Endothelial cell of umbilical vein (primary cell): ENCODE data around the gene STOML1. TPM values are rescaled to one million over a fixed set of nuclear protein-coding genes. Genes with fewer than 3 reads are reported as not detected.

Experiments used
- BruUV-seq: library from RNA; stranded (reverse); fragments of 400-500 nt; replicated peaks from 2 replicates; lab custom pipeline; 2021; lab: Mats Ljungman, UMichigan
- CTCF ChIA-PET: fragments of 300-600, 350-600 bp; sonication (Branson Sonifier 250); formaldehyde crosslinking; loops from one replicate; lab custom pipeline; 2021; ENCODE audit warnings: antibody characterized with exemption, inconsistent platforms; lab: Charles Lee
- POLR2A ChIA-PET: fragments of 300-600, 350-600 bp; sonication (Branson Sonifier 250); formaldehyde crosslinking; loops from one replicate; lab custom pipeline; 2021; ENCODE audit warnings: antibody characterized with exemption, inconsistent platforms; lab: Charles Lee
- DNase-seq: peaks from one replicate; pipeline ENCODE4 v3.0.0-alpha.2; 2011; ENCODE audit warnings: low read depth, low spot score
- FAIRE-seq: peaks from 2 replicates; lab custom pipeline; 2011; peaks lifted over from hg19 to GRCh38; lab: Jason Lieb, UNC
- H2AFZ ChIP-seq: 2 replicates; pipeline ENCODE4 v1.6.0; 2012; ENCODE audit warnings: low read depth, low read length, control low read depth, inconsistent platforms
- H3K27ac ChIP-seq: 2 replicates; pipeline ENCODE4 v1.5.1; 2011; ENCODE audit warnings: low read depth, mild to moderate bottlenecking, control low read depth, low read length, moderate library complexity; ENCODE audit not compliant: insufficient read depth
- H3K27me3 ChIP-seq, 2 experiments: 2 replicates each; pipeline versions ENCODE4 v1.6.0 to v1.6.1; 2011; ENCODE audit warnings: low read length in 2 of 2, mixed read lengths in 1 of 2; ENCODE audit not compliant: control insufficient read depth in 2 of 2, insufficient read depth in 2 of 2
- H3K36me3 ChIP-seq, 2 experiments: 2 replicates in 1 of 2; 3 replicates in 1 of 2; pipeline ENCODE4 v1.5.1; 2011; ENCODE audit warnings: low read length in 2 of 2, mild to moderate bottlenecking in 1 of 2, moderate library complexity in 1 of 2; ENCODE audit not compliant: control insufficient read depth in 2 of 2, insufficient read depth in 2 of 2; ENCODE audit errors: extremely low read depth in 1 of 2
- H3K4me1 ChIP-seq: 3 replicates; pipeline ENCODE4 v1.5.1; 2011; ENCODE audit warnings: mild to moderate bottlenecking, low read length; ENCODE audit not compliant: control insufficient read depth, insufficient read depth; ENCODE audit errors: extremely low read depth
- H3K4me2 ChIP-seq: 2 replicates; pipeline ENCODE4 v1.6.1; 2011; ENCODE audit warnings: low read length, control low read depth, mixed read lengths; ENCODE audit not compliant: insufficient read depth
- H3K4me3 ChIP-seq, 3 experiments: fragments of 200-600 bp in 1 of 3; sonication (generic), shearing (Covaris generic) in 1 of 3; replicated peaks in 1 of 3; 2 replicates each; pipeline ENCODE4 v1.5.1; 2011 to 2016; ENCODE audit warnings: control low read depth in 3 of 3, low read length in 3 of 3, mild to moderate bottlenecking in 2 of 3, inconsistent platforms in 1 of 3, low read depth in 1 of 3, moderate library complexity in 1 of 3; ENCODE audit not compliant: insufficient read depth in 1 of 3
- H3K79me2 ChIP-seq: 2 replicates; pipeline ENCODE4 v1.6.0; 2012; ENCODE audit warnings: low read length, inconsistent platforms; ENCODE audit not compliant: control insufficient read depth, insufficient read depth
- H3K9ac ChIP-seq: replicated peaks from 2 replicates; pipeline ENCODE3; 2011; ENCODE audit warnings: low read length, control low read depth; ENCODE audit not compliant: insufficient read depth; ENCODE audit errors: extremely low read depth
- H3K9me1 ChIP-seq: replicated peaks from 3 replicates; pipeline ENCODE4 v1.6.0; 2011; ENCODE audit warnings: mild to moderate bottlenecking, low read length; ENCODE audit not compliant: control insufficient read depth, insufficient read depth; ENCODE audit errors: extremely low read depth
- H3K9me3 ChIP-seq: replicated peaks from 2 replicates; pipeline ENCODE4 v1.5.1; 2012; ENCODE audit warnings: low read length, inconsistent platforms; ENCODE audit not compliant: control insufficient read depth, insufficient read depth
- H4K20me1 ChIP-seq: replicated peaks from 2 replicates; pipeline ENCODE3; 2011; ENCODE audit warnings: mild to moderate bottlenecking, low read length; ENCODE audit not compliant: control insufficient read depth, insufficient read depth; ENCODE audit errors: extremely low read depth
- CTCF ChIP-seq, 2 donors: IDR thresholded peaks; 1 replicate in 1 of 2; 2 replicates in 1 of 2; pipeline ENCODE4 v1.5.1; 2011; ENCODE audit warnings: low read length in 2 of 2, mild to moderate bottlenecking in 2 of 2, moderate library complexity in 2 of 2, control low read depth in 1 of 2, inconsistent platforms in 1 of 2, low read depth in 1 of 2; ENCODE audit not compliant: insufficient read depth in 1 of 2; ENCODE audit errors: extremely low read depth in 1 of 2
- EZH2 ChIP-seq: IDR thresholded peaks from 2 replicates; pipeline ENCODE4 v1.6.1; 2012; ENCODE audit warnings: borderline replicate concordance, low read depth, mild to moderate bottlenecking, moderate library complexity, low read length, inconsistent platforms; ENCODE audit not compliant: severe bottlenecking
- FOS ChIP-seq: IDR thresholded peaks from 2 replicates; pipeline ENCODE4 v1.6.1; 2011; ENCODE audit warnings: mild to moderate bottlenecking, low read length, moderate library complexity, borderline replicate concordance; ENCODE audit not compliant: insufficient read depth
- GATA2 ChIP-seq: IDR thresholded peaks from 2 replicates; pipeline ENCODE4 v1.7.0; 2011; ENCODE audit warnings: low read depth, mild to moderate bottlenecking, moderate library complexity, mixed read lengths, low read length; ENCODE audit not compliant: insufficient read length, insufficient read depth
- JUN ChIP-seq: IDR thresholded peaks from 2 replicates; pipeline ENCODE4 v1.6.1; 2011; ENCODE audit warnings: borderline replicate concordance, low read depth; ENCODE audit not compliant: insufficient read length, insufficient read depth
- MAX ChIP-seq: IDR thresholded peaks from 2 replicates; pipeline ENCODE4 v1.6.1; 2011; ENCODE audit not compliant: insufficient read depth, insufficient read length
- MYC ChIP-seq: IDR thresholded peaks from one replicate; pipeline ENCODE4 v1.6.1; 2011; ENCODE audit warnings: mild to moderate bottlenecking, low read depth, low read length
- POLR2A ChIP-seq: IDR thresholded peaks from 2 replicates; pipeline ENCODE4 v1.6.1; 2012; ENCODE audit warnings: low read depth, mild to moderate bottlenecking, control low read depth, low read length
- POLR2AphosphoS5 ChIP-seq: IDR thresholded peaks from 2 replicates; pipeline ENCODE4 v1.6.1; 2012; ENCODE audit warnings: low read depth, mild to moderate bottlenecking, control low read depth, low read length, moderate library complexity; ENCODE audit not compliant: insufficient read depth
- dilution Hi-C: fragments of 300-500 bp; cut with MboI; formaldehyde crosslinking; loops from one replicate; pipeline ENCODE4 v1.15.0; 2019; ENCODE audit warnings: low sequenced_read_pairs; ENCODE audit not compliant: extremely low pct_ligation_motif_present
- intact Hi-C: fragments of 100-400 bp; cut with micrococcal nuclease; formaldehyde crosslinking; loops from one replicate; pipeline ENCODE4 v1.10.0; 2022
- polyA plus RNA-seq, 4 experiments: library from polyadenylated mRNA; depleted of rRNA in 3 of 4; stranded (reverse) in 3 of 4; unstranded in 1 of 4; fragments of >200 nt; gene quantifications; 2 replicates each; pipeline versions ENCODE4 v1.2.1 to v1.2.3, GENCODE V29; 2011 to 2012; ENCODE audit warnings: missing spikeins in 1 of 4
- total RNA-seq: library from RNA; stranded (reverse); gene quantifications from 2 replicates; pipeline ENCODE4 v1.2.3, GENCODE V29; 2021

The STOML1 gene
- total and polyA plus RNA-seq, 2 donors (not counting 3 experiments of a cell fraction or from before 2014, with no cell fraction given) = 12.9 to 15.4 TPM

- TF ChIP-seq MAX (no peak), POLR2A (no peak), POLR2AphosphoS5 (no peak), EZH2 (no peak)
- BruUV-seq = no TSS peak
- Histone ChIP-seq H3K9me3 (no peaks in the 10 kb centered on the region), H3K27me3 (no peaks in the 10 kb centered on the region), H4K20me1 (no peaks in the 10 kb centered on the region), H3K79me2 (no peaks in the 10 kb centered on the region), H3K36me3 (peaks cover 8 to 35% of the 10 kb centered on the region in 2 experiments), H3K9me1 (no peaks in the 10 kb centered on the region), H3K4me2 (no peak overlapping the region), H3K9ac (no peak overlapping the region), H3K27ac (no peak overlapping the region), H2AFZ (no peak overlapping the region), H3K4me3 (no peak overlapping the region), H3K4me1 (no peaks in the 10 kb centered on the region)
- DNase-seq (no peak), FAIRE-seq (no peak)
- ChIA-PET POLR2A (no interaction called here), CTCF (interaction anchor here (1.3 to 3.8 kb wide), 6 partner anchors 14 to 83 kb away, joined by 3 to 53 read pairs (median 4); partner anchors contain the start of gene PML)
- dilution Hi-C loops (no loop called here), intact Hi-C loops (no loop called here)
These were observed 42.2 kb upstream of the STOML1 start for GRCh38 chr15:74034206-74034755.

DNA sequence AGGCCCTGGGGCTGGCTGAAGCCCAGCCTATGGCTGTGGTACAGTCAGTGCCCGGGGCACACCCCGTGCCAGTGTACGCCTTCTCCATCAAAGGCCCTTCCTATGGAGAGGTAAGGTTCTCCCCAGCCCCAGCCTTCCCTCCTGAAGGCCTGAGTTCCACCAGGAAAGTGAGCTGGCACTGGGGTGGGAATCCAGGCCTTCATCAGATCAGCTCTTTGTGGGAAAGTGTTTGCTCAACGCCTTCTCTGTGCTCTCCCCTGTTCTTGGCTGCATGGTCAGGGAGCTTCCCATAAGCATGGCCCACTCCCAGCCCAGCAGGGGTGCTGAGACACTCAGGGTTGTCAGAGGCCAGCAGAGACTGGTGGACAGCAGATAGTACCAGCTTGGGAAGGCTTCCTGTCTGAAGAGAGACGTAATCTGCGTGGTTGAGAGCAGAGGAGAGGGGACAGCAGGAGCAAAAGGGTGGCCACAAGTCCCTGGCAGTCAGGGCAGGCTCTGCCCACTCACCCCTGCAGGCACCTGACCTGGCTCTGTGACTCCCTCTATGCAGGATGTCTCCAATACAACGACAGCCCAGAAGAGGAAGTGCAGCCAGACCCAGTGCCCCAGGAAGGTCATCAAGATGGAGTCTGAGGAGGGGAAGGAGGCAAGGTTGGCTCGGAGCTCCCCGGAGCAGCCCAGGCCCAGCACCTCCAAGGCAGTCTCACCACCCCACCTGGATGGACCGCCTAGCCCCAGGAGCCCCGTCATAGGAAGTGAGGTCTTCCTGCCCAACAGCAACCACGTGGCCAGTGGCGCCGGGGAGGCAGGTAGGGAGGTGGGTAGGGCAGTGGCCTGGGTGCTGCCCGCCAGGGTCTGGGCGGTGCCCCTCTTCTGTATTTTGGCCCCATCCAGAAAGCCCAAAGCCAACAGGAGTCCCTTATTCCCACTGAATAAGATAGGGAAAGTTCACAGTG, 40.8 kb upstream of the STOML1 start:
- Histone ChIP-seq H3K4me1 (no peaks in the 10 kb centered on the region), H4K20me1 (no peaks in the 10 kb centered on the region), H3K27ac (no peak overlapping the region), H3K4me2 (no peak overlapping the region), H3K36me3 (peaks cover 8 to 35% of the 10 kb centered on the region in 2 experiments), H3K27me3 (no peaks in the 10 kb centered on the region), H2AFZ (no peak overlapping the region), H3K9me3 (no peaks in the 10 kb centered on the region), H3K79me2 (no peaks in the 10 kb centered on the region), H3K9me1 (no peaks in the 10 kb centered on the region), H3K9ac (no peak overlapping the region), H3K4me3 (no peak overlapping the region)
- DNase-seq = no peak
- no peak for FAIRE-seq
- intact Hi-C loops (no loop called here), dilution Hi-C loops (no loop called here)
- TF ChIP-seq MYC = no peak
- TF ChIP-seq CTCF (IDR thresholded peaks at IDR 0.05; ENCODE audit: extremely low read depth in 1 of 2, insufficient read depth in 1 of 2, low read depth in 1 of 2, low read length in 2 of 2) = no peak
- TF ChIP-seq GATA2 = no peak
- TF ChIP-seq FOS = no peak
- TF ChIP-seq JUN = no peak
- no peak for TF ChIP-seq EZH2
- no peak for TF ChIP-seq POLR2AphosphoS5
- ChIA-PET POLR2A (no interaction called here), CTCF (interaction anchor here (1.0 to 3.8 kb wide), 6 partner anchors 9 to 82 kb away, joined by 3 to 53 read pairs (median 4); partner anchors contain the start of gene PML)
- no TSS peak for BruUV-seq
